ENCODE measurements around the gene CWC22.

- TF ChIP-seq EZH2 (IDR thresholded peaks at IDR 0.05; ENCODE audit: low read length, missing control alignments) (no peak), CTCF (conservative IDR thresholded peaks at IDR 0.05 in 1 of 2, IDR thresholded peaks at IDR 0.05 in 1 of 2; ENCODE audit: low read depth in 1 of 2, low read length in 2 of 2) (no peak)
These were observed at the start of gene CWC22 for GRCh38 chr2:180006781-180007579.

All from fibroblast of lung (primary cell).